T-helper 2 cell (primary cell): ENCODE data around the gene SLC25A23.

Experiments used
- DNase-seq, 5 experiments: peaks; one replicate each; pipeline versions ENCODE4 v3.0.0 to v3.0.0-alpha.2; 2012 to 2022

Gene SLC25A23

DNA sequence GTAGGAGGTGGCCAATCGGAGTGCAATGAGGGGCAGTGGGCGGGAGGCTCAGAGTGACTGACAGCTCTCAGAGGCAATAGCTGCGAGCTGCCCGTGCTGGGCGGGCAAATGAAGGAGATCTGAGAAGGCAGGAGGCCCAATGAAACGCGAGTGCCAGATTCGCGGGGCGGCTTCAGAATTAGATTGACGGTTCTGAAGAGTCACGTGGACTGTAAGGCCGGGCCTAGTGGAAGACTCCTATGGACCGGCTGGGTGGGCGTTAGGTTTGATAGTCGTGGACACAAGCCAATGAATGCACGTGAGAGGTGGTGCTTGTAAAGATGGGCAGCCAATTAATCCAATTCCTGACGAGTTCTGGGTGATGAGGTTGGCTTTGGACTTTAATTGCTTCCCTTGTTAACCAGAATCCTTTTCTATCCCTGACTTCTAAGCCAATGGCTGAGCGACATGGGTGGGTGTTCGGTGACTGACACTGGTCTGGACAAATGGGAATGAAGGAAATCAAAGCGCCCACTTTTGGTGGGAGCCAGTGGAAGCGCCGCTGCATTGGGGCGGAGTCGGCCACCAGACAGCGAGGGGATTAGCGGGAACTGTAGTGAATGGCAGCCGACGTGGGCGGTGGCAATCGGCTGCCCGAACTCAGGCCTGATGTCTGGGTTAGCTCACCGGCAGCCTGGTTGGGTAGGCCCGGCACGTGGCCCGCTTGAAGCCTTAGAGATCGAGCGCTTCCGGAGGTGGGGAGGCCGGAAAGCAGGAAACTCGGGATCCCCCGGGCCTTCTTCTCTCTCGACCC, 34.5 kb downstream of the SLC25A23 start:
- DNase-seq, result peak; percentile 95 to 100 (median 99)

- peak in 3 of 5 experiments; percentile 6 to 52 (median 26) for DNase-seq
These were observed 35.2 kb downstream of the SLC25A23 start, which contains the start of gene KHSRP for GRCh38 chr19:6424195-6424938. Gene KHSRP, minus strand, starts transcription at chr19:6424811. Its CDS starts 110 bp downstream, at chr19:6424701.

GRCh38 chr19:6423499-6424194, 35.9 kb downstream of the SLC25A23 start:
- DNase-seq, result peak in 3 of 5 experiments; percentile 4 to 46 (median 26)

GRCh38 chr19:6421075-6422014, 38.2 kb downstream of the SLC25A23 start:
- DNase-seq, result no peak

DNA sequence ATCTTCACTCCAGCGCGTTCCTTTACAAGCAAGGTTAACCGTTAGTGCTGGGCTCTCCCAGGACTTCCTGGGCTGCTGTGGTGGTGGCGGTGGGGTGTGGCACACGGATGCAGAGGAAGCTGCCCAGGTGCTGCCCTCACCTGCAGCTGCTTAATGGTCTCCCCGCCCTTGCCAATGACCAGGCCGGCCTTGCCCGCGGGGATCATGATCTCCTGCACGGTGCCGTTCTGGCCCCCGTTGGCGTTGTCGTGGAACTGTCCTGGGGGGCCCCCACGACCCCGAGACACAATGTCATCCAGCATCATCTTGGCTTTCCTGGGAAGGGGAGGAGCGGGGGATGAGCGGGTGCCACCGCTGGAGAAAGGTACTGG, 41.0 kb downstream of the SLC25A23 start:
- no peak for DNase-seq

- DNase-seq, result no peak
These were observed 41.7 kb downstream of the SLC25A23 start for GRCh38 chr19:6417713-6418561.

DNA sequence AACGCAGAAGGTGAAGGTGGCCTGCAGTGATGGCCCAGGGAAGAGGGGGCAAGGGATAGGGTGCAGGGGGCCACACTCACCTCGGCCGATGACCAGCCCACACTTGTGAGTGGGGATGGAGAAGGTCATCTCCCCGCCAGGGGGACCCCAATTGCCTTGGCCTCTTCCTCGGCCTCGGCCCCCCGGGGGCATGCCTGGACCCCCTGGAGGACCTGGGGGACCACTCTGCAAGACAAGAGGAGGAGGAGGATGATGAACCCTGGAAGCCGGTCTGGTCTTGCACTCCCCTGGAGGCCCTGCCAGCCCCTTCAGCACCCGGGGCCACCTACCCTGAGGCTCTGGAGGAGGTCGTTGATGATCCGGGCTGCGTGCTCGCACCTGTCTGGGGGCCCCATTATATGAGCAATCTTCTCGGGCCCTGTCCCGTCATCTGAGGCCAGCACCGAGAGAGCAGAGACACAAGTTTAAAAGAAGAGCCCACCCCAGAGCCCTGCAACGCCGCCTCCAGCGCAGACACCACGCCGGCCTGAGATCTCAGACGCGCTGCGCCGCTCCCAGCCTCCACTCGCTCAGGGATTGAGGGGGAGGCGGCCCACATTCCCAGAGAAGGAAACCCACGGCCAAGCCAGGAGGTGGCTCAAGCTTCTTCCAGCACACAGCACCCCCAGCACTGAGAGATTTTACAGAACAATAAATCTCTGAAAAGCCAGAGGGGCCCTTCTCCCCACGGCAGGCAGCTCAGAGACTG, 42.8 kb downstream of the SLC25A23 start:
- DNase-seq, result no peak

- DNase-seq, result no peak
These were observed 43.9 kb downstream of the SLC25A23 start for GRCh38 chr19:6415591-6416190.

- no peak for DNase-seq
These were observed 44.6 kb downstream of the SLC25A23 start for GRCh38 chr19:6414793-6415590.

- no peak for DNase-seq
These were observed 45.6 kb downstream of the SLC25A23 start for GRCh38 chr19:6413721-6414643.

- DNase-seq, result no peak
These were observed 46.3 kb downstream of the SLC25A23 start for GRCh38 chr19:6413291-6413690.

DNA sequence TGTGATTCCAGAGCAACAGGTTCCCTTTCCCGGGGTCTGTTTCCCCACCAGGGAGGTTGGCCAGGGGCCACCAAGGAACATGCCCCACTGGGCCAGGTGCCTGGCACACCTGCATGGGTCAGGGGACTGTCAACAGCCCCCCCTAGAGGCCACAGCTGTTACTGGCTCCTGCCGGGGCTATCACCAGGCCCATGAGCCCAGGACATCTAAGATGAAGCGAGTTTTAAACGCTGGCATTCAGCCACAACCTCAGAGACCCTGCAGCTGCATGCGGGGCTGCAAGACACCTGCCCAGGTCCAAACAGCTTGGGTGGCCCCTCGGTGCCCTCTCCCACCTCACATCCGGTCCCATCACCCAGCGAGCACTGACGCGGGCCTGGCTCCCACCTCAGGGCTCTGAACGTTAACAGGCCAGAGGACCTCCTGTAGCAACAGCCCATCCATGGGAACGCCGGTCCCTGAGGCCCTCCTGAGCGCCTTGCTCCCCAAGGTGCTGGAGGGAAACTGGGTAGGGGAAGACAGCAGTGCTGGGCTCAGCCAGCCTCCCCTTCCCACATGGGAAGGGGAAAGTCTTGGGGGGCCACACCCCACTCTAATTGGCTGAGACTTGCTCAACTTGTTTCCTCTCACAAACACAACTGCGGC, 47.0 kb downstream of the SLC25A23 start:
- DNase-seq, result peak in 4 of 5 experiments; percentile 24 to 48 (median 27)

GRCh38 chr19:6412061-6412446, 47.5 kb downstream of the SLC25A23 start:
- no peak for DNase-seq

DNA sequence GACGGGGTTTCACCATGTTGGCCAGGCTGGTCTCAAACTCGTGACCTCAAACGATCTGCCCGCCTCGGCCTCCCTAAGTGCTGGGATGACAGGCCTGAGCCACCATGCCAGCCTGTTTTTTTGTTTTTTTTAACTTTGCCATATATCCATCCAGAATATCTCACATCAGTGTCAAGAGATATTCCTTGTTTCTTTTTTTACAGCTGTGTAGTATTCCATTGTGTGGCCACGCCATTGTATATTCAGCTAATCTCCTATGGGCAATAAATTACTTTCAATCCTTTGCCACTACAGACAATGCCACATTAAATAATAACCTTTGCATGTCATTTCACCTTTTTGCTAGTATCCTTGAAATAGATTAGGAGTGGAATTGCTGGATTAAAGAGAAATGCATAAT, 50.2 kb downstream of the SLC25A23 start:
- DNase-seq, result no peak

- DNase-seq, result no peak
These were observed 53.2 kb downstream of the SLC25A23 start for GRCh38 chr19:6406401-6406800.

GRCh38 chr19:6402837-6403608, 56.6 kb downstream of the SLC25A23 start:
- no peak for DNase-seq

GRCh38 chr19:6402058-6402457, 57.5 kb downstream of the SLC25A23 start:
- no peak for DNase-seq
